ENCODE data around the gene DIABLO.
"Not testable (repeated sequence)": the region's sequence is repeated elsewhere in the genome, so short reads cannot be mapped to it uniquely, and the experiment has no call there.

The DIABLO gene

GRCh38 chr12:122189626-122190475 lies 36.0 kb downstream of the DIABLO start:
- no peak for DNase-seq (ENCODE audit: low read depth)

- DNase-seq (ENCODE audit: low read depth), result no peak
These were observed 38.4 kb downstream of the DIABLO start for GRCh38 chr12:122187466-122187865.

GRCh38 chr12:122185494-122186082 lies 40.3 kb downstream of the DIABLO start:
- DNase-seq (ENCODE audit: low read depth), result no peak

- DNase-seq (ENCODE audit: low read depth), result no peak
These were observed 40.8 kb downstream of the DIABLO start for GRCh38 chr12:122185079-122185478.

GRCh38 chr12:122184517-122184916 lies 41.3 kb downstream of the DIABLO start:
- no peak for DNase-seq (ENCODE audit: low read depth)

GRCh38 chr12:122183588-122183940 lies 42.3 kb downstream of the DIABLO start:
- no peak for DNase-seq (ENCODE audit: low read depth)

GRCh38 chr12:122182887-122183587 lies 42.8 kb downstream of the DIABLO start, which contains the start of gene LRRC43:
Gene LRRC43, plus strand, starts transcription at chr12:122183123. Its CDS starts 22 bp downstream, at chr12:122183145.
- no peak for DNase-seq (ENCODE audit: low read depth)

GRCh38 chr12:122176473-122176872 lies 49.4 kb downstream of the DIABLO start:
- DNase-seq (ENCODE audit: low read depth), result not testable (repeated sequence)

GRCh38 chr12:122174155-122174845 lies 51.6 kb downstream of the DIABLO start, which contains the start of gene IL31:
Gene IL31, minus strand, starts transcription at chr12:122174221. Its CDS starts 49 bp downstream, at chr12:122174172.
- DNase-seq (ENCODE audit: low read depth), result no peak

GRCh38 chr12:122172262-122172939 lies 53.5 kb downstream of the DIABLO start:
- DNase-seq (ENCODE audit: low read depth), result no peak

- no peak for DNase-seq (ENCODE audit: low read depth)
These were observed 54.5 kb downstream of the DIABLO start for GRCh38 chr12:122171399-122171798.

- no peak for DNase-seq (ENCODE audit: low read depth)
These were observed 57.4 kb downstream of the DIABLO start for GRCh38 chr12:122168492-122168891.

- DNase-seq (ENCODE audit: low read depth), result no peak
These were observed 58.4 kb downstream of the DIABLO start for GRCh38 chr12:122167356-122167925.

- DNase-seq (ENCODE audit: low read depth), result no peak
These were observed 59.2 kb downstream of the DIABLO start for GRCh38 chr12:122166422-122167349.

- DNase-seq (ENCODE audit: low read depth), result no peak
These were observed 62.9 kb downstream of the DIABLO start for GRCh38 chr12:122162976-122163375.

- no peak for DNase-seq (ENCODE audit: low read depth)
These were observed 64.2 kb downstream of the DIABLO start for GRCh38 chr12:122161682-122162081.

GRCh38 chr12:122160761-122161160 lies 65.1 kb downstream of the DIABLO start:
- no peak for DNase-seq (ENCODE audit: low read depth)

GRCh38 chr12:122159882-122160281 lies 66.0 kb downstream of the DIABLO start:
- no peak for DNase-seq (ENCODE audit: low read depth)

- no peak for DNase-seq (ENCODE audit: low read depth)
These were observed 67.1 kb downstream of the DIABLO start for GRCh38 chr12:122158700-122159285.

Data from HS-27A (cell line).